ENCODE results near the gene C6orf120. TPM values are rescaled to one million over a fixed set of nuclear protein-coding genes. Genes with fewer than 3 reads are reported as not detected.

The C6orf120 gene
- total RNA-seq, 1 donor from 2014 or later: 34.6 TPM

- Histone ChIP-seq H3K27ac (ENCODE audit: low read depth, low read length) (no peak overlapping the region), H3K27me3 (ENCODE audit: insufficient read depth, low read length) (no peaks in the 10 kb centered on the region), H3K79me2 (ENCODE audit: insufficient read depth, low read length) (no peaks in the 10 kb centered on the region), H3K4me1 (ENCODE audit: insufficient read depth, low read length) (peaks cover 4% of the 10 kb centered on the region), H3K9me3 (ENCODE audit: insufficient read depth, low read depth, low read length) (no peaks in the 10 kb centered on the region), H3K9ac (ENCODE audit: low read length) (no peak overlapping the region), H3K36me3 (ENCODE audit: insufficient read depth, low read length) (peaks cover 9% of the 10 kb centered on the region), H2AFZ (ENCODE audit: low read depth, low read length) (no peak overlapping the region), H4K20me1 (ENCODE audit: insufficient read depth, low read length) (no peaks in the 10 kb centered on the region), H3K4me3 (ENCODE audit: insufficient read depth, low read depth, low read length) (no peak overlapping the region), H3K4me2 (ENCODE audit: low read length) (no peak overlapping the region)
- Mint-ChIP-seq H3K9me3 (ENCODE audit: unreplicated experiment) (no peaks in the 10 kb centered on the region), H3K27me3 (ENCODE audit: low read depth, unreplicated experiment) (no peaks in the 10 kb centered on the region), H3K4me1 (ENCODE audit: low read depth, unreplicated experiment) (peaks cover 4% of the 10 kb centered on the region), H3K36me3 (ENCODE audit: low read depth, unreplicated experiment) (peaks cover 31% of the 10 kb centered on the region), H3K27ac (ENCODE audit: unreplicated experiment) (no peak overlapping the region), H3K4me3 (ENCODE audit: unreplicated experiment) (no peak overlapping the region)
- no peak for FAIRE-seq
- TF ChIP-seq EZH2 (IDR thresholded peaks at IDR 0.05; ENCODE audit: insufficient read depth, low read length): no peak
- TF ChIP-seq CTCF (IDR thresholded peaks at IDR 0.05; ENCODE audit: insufficient read depth, low read depth, low read length): no peak
- no peak for DNase-seq (ENCODE audit: low read depth)
These were observed 41.9 kb upstream of the C6orf120 start for GRCh38 chr6:169659820-169660610.

- Histone ChIP-seq H2AFZ (ENCODE audit: low read depth, low read length) (no peak overlapping the region), H3K4me1 (ENCODE audit: insufficient read depth, low read length) (no peaks in the 10 kb centered on the region), H4K20me1 (ENCODE audit: insufficient read depth, low read length) (no peaks in the 10 kb centered on the region), H3K9ac (ENCODE audit: low read length) (no peak overlapping the region), H3K36me3 (ENCODE audit: insufficient read depth, low read length) (peaks cover 9% of the 10 kb centered on the region), H3K4me2 (ENCODE audit: low read length) (no peak overlapping the region), H3K27me3 (ENCODE audit: insufficient read depth, low read length) (no peaks in the 10 kb centered on the region), H3K4me3 (ENCODE audit: insufficient read depth, low read depth, low read length) (no peak overlapping the region), H3K9me3 (ENCODE audit: insufficient read depth, low read depth, low read length) (no peaks in the 10 kb centered on the region), H3K79me2 (ENCODE audit: insufficient read depth, low read length) (no peaks in the 10 kb centered on the region), H3K27ac (ENCODE audit: low read depth, low read length) (no peak overlapping the region)
- Mint-ChIP-seq H3K4me3 (ENCODE audit: unreplicated experiment) (no peak overlapping the region), H3K27me3 (ENCODE audit: low read depth, unreplicated experiment) (no peaks in the 10 kb centered on the region), H3K36me3 (ENCODE audit: low read depth, unreplicated experiment) (peaks cover 27% of the 10 kb centered on the region), H3K4me1 (ENCODE audit: low read depth, unreplicated experiment) (peaks cover 4% of the 10 kb centered on the region), H3K27ac (ENCODE audit: unreplicated experiment) (no peak overlapping the region), H3K9me3 (ENCODE audit: unreplicated experiment) (no peaks in the 10 kb centered on the region)
- FAIRE-seq (no peak), DNase-seq (ENCODE audit: low read depth) (no peak)
- TF ChIP-seq EZH2 (IDR thresholded peaks at IDR 0.05; ENCODE audit: insufficient read depth, low read length): no peak
- no peak for TF ChIP-seq CTCF (IDR thresholded peaks at IDR 0.05; ENCODE audit: insufficient read depth, low read depth, low read length)
These were observed 41.1 kb upstream of the C6orf120 start for GRCh38 chr6:169660751-169661390.

- Mint-ChIP-seq H3K27me3 (ENCODE audit: low read depth, unreplicated experiment) (no peaks in the 10 kb centered on the region), H3K4me1 (ENCODE audit: low read depth, unreplicated experiment) (peaks cover 4% of the 10 kb centered on the region), H3K9me3 (ENCODE audit: unreplicated experiment) (no peaks in the 10 kb centered on the region), H3K36me3 (ENCODE audit: low read depth, unreplicated experiment) (peaks cover 22% of the 10 kb centered on the region), H3K4me3 (ENCODE audit: unreplicated experiment) (no peak overlapping the region), H3K27ac (ENCODE audit: unreplicated experiment) (no peak overlapping the region)
- Histone ChIP-seq H4K20me1 (ENCODE audit: insufficient read depth, low read length) (no peaks in the 10 kb centered on the region), H3K4me1 (ENCODE audit: insufficient read depth, low read length) (no peaks in the 10 kb centered on the region), H3K4me2 (ENCODE audit: low read length) (no peak overlapping the region), H2AFZ (ENCODE audit: low read depth, low read length) (no peak overlapping the region), H3K27me3 (ENCODE audit: insufficient read depth, low read length) (no peaks in the 10 kb centered on the region), H3K9ac (ENCODE audit: low read length) (no peak overlapping the region), H3K79me2 (ENCODE audit: insufficient read depth, low read length) (no peaks in the 10 kb centered on the region), H3K9me3 (ENCODE audit: insufficient read depth, low read depth, low read length) (no peaks in the 10 kb centered on the region), H3K36me3 (ENCODE audit: insufficient read depth, low read length) (peaks cover 9% of the 10 kb centered on the region), H3K27ac (ENCODE audit: low read depth, low read length) (no peak overlapping the region), H3K4me3 (ENCODE audit: insufficient read depth, low read depth, low read length) (no peak overlapping the region)
- TF ChIP-seq EZH2 (IDR thresholded peaks at IDR 0.05; ENCODE audit: insufficient read depth, low read length) (no peak), CTCF (IDR thresholded peaks at IDR 0.05; ENCODE audit: insufficient read depth, low read depth, low read length) (no peak)
- DNase-seq (ENCODE audit: low read depth): no peak
- FAIRE-seq: no peak
These were observed 40.6 kb upstream of the C6orf120 start for GRCh38 chr6:169661391-169661756.
